SK-N-MC (cell line): ENCODE results near the gene HPCAL4.

Experiments
- EZH2 ChIP-seq: fragments of 200-600 bp; sonication (generic); IDR thresholded peaks from one replicate; pipeline ENCODE4 v1.6.1; 2017; ENCODE audit warnings: antibody characterized with exemption
- POLR2AphosphoS5 ChIP-seq: IDR thresholded peaks from 2 replicates; pipeline ENCODE4 v1.6.1; 2012; ENCODE audit warnings: mild to moderate bottlenecking, low read depth, low read length, borderline replicate concordance

- TF ChIP-seq POLR2AphosphoS5 (no peak), EZH2 (no peak)
These were observed 23.1 kb downstream of the HPCAL4 start for GRCh38 chr1:39668111-39668510.
